ENCODE data around the gene DCST2.
"Not testable (repeated sequence)": the region's sequence is repeated elsewhere in the genome, so short reads cannot be mapped to it uniquely, and the experiment has no call there.

Gene DCST2

GRCh38 chr1:154995301-154995983, 38.1 kb downstream of the DCST2 start:
- DNase-seq: not testable (repeated sequence)

- DNase-seq: no peak
Measured at GRCh38 chr1:154994591-154994990, 39.0 kb downstream of the DCST2 start.

- DNase-seq: no peak
Measured at GRCh38 chr1:154994269-154994587, 39.4 kb downstream of the DCST2 start.

- no peak for DNase-seq
Measured at GRCh38 chr1:154993572-154994268, 39.9 kb downstream of the DCST2 start, which contains the start of gene LENEP. TSS of gene LENEP (plus strand) at chr1:154993586. CDS start at chr1:154993608, 22 bp downstream.

- no peak for DNase-seq
Measured at GRCh38 chr1:154992721-154993571, 40.6 kb downstream of the DCST2 start.

- no peak for DNase-seq
Measured at GRCh38 chr1:154990276-154990675, 43.3 kb downstream of the DCST2 start.

- DNase-seq: no peak
Measured at GRCh38 chr1:154989195-154989860, 44.3 kb downstream of the DCST2 start.

- no peak for DNase-seq
Measured at GRCh38 chr1:154988058-154988954, 45.3 kb downstream of the DCST2 start.

GRCh38 chr1:154987326-154987725, 46.3 kb downstream of the DCST2 start:
- DNase-seq: no peak

- DNase-seq: not testable (repeated sequence)
Measured at GRCh38 chr1:154986736-154987135, 46.8 kb downstream of the DCST2 start.

GRCh38 chr1:154983776-154984466, 49.7 kb downstream of the DCST2 start:
- peak; percentile 18 for DNase-seq

GRCh38 chr1:154982897-154983648, 50.5 kb downstream of the DCST2 start, which contains the start of gene FLAD1:
TSS of gene FLAD1 (plus strand) at chr1:154983344. CDS start at chr1:154983695, 351 bp downstream.
- peak; percentile 98 for DNase-seq

- no peak for DNase-seq
Measured at GRCh38 chr1:154982341-154982740, 51.2 kb downstream of the DCST2 start.

GRCh38 chr1:154978360-154978759, 55.2 kb downstream of the DCST2 start:
- DNase-seq: no peak

- not testable (repeated sequence) for DNase-seq
Measured at GRCh38 chr1:154977762-154978161, 55.8 kb downstream of the DCST2 start.

GRCh38 chr1:154975409-154976059, 58.0 kb downstream of the DCST2 start:
- DNase-seq: peak; percentile 73

GRCh38 chr1:154974808-154975408, 58.7 kb downstream of the DCST2 start:
- peak; percentile 96 for DNase-seq

GRCh38 chr1:154974102-154974807, 59.3 kb downstream of the DCST2 start, which contains the start of gene CKS1B:
TSS of gene CKS1B (plus strand) at chr1:154974681. CDS start at chr1:154974746, 65 bp downstream.
- DNase-seq: peak; percentile 97
